ENCODE data around the gene AFAP1L2. TPM values are rescaled to one million over a fixed set of nuclear protein-coding genes. Genes with fewer than 3 reads are reported as not detected.

AFAP1L2 gene
- total RNA-seq, 3 donors from 2014 or later = 4.2 to 43.9 (median 20.0) TPM

DNA sequence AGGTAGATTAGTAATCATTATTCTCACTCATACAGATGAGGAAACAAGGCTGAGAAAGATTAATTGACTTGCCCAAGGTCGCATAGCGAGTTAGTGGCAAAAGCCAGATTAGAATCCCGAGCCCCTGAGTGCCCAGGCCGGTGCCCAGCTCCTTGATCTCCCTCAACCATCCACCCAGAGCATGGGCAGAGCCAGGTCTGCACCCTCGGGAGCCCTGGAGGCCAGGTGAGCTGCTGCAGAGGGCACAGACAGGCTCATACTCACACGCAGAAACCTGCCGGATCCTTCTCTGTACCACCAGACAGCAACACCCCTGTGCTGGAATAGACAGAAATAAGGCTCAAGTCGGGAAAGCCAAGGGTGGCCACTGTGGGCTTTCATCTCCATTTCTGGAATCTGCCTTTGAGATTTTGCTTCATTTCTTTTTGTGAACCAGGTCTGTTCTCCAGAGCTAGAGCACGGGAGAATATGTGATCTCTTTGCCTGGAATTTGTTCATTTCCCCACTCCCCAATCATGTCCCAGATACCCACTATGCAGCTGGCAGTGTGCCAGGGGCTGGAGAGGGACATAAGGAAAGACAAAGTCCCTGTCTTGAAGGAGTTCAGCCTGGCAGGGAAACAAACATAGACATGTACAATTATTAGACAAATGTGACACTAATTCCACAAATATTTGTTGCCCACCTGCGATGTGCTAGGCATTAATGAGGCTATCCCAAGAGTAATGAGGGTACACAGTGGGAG lies 5.5 kb downstream of the AFAP1L2 start:
- Histone ChIP-seq H3K27me3 (no peaks in the 10 kb centered on the region), H3K36me3 (no peaks in the 10 kb centered on the region), H3K4me1 (peaks cover 0 to 45% of the 10 kb centered on the region in 2 donors), H3K27ac (peak overlapping the region; percentile 75 to 83), H3K4me3 (no peak overlapping the region), H3K9me3 (no peaks in the 10 kb centered on the region)
- no peak for DNase-seq (ENCODE audit: low spot score in 2 of 2)
- TF ChIP-seq CTCF (IDR thresholded peaks at IDR 0.05) (no peak), POLR2AphosphoS5 (IDR thresholded peaks at IDR 0.05) (no peak)
- intact Hi-C loops (cut with DNase I; ENCODE audit: low total_unique reads) = no loop called here

- TF ChIP-seq CTCF (IDR thresholded peaks at IDR 0.05) (no peak), POLR2AphosphoS5 (IDR thresholded peaks at IDR 0.05) (no peak), POLR2A (IDR thresholded peaks at IDR 0.05) (no peak)
- intact Hi-C loops (cut with DNase I; ENCODE audit: low total_unique reads) = no loop called here
- Histone ChIP-seq H3K4me1 (peaks cover 6 to 45% of the 10 kb centered on the region in 2 donors), H3K9me3 (no peaks in the 10 kb centered on the region), H3K27ac (peak overlapping the region; percentile 75 to 83), H3K36me3 (no peaks in the 10 kb centered on the region), H3K4me3 (peak overlapping the region in 2 of 3 donors; percentile 20 to 43), H3K27me3 (no peaks in the 10 kb centered on the region)
- no peak for DNase-seq (ENCODE audit: low spot score in 2 of 2)
Observed at GRCh38 chr10:114397651-114398145, 6.6 kb downstream of the AFAP1L2 start.

DNA sequence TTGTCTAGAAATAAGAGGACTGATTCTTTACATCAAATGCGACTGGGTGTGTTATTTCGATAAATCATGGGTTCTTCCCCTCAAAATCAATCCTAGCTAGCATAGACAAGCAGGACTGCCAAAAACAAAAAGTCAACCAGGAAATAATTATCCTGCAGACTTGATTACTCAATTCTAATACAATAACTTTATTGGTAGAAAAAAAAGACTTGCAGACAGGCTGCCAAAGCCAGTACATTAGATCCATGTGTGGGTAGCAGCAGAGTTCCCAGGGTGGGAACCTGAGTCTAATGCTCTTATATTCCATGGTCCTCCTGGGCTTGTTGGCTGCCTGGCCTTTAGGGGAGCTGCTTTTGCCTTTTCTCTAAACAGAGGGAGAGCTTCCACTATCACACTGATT lies 7.8 kb downstream of the AFAP1L2 start:
- peak overlapping the region; percentile 75 to 83 for H3K27ac ChIP-seq
- no peak for DNase-seq (ENCODE audit: low spot score in 2 of 2)
- no peaks in the 10 kb centered on the region for H3K9me3 ChIP-seq
- H3K36me3 ChIP-seq = no peaks in the 10 kb centered on the region
- H3K4me3 ChIP-seq = no peak overlapping the region
- H3K4me1 ChIP-seq = peaks cover 6 to 45% of the 10 kb centered on the region in 2 donors
- no peaks in the 10 kb centered on the region for H3K27me3 ChIP-seq
- intact Hi-C loops (cut with DNase I; ENCODE audit: low total_unique reads) = no loop called here
- TF ChIP-seq POLR2AphosphoS5 (IDR thresholded peaks at IDR 0.05) (no peak), CTCF (IDR thresholded peaks at IDR 0.05) (no peak), POLR2A (IDR thresholded peaks at IDR 0.05) (no peak)

DNA sequence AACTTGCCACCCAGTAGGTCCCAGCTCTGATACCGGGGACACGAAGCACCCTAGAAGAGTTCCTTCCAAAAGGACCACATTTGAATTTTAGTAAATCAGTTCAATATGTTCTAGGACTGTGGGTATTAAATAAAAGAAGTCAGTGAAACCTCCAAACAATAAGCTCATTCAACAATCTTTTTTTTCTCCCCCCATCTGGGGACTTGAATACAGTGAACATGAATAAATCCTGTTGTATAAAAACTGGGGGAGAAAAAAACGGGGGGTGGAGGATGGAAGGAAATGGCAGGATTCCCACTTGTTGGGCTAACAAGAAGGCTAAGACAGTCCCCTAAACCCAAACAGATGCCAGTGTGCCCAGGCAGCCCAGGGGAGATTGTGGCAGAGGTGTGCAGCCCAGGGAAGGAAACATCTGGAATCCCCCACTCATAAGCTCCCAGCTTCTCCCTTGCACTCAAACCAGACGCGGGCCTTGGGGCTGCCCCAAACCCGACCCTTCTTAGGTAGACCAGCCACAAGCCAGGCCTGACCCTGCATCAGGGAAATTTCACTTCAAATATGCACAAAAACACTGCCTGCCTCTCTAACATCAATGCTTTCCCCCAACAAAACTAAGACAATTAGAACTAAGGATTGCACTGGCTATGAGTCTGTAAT lies 8.8 kb downstream of the AFAP1L2 start:
- H3K36me3 ChIP-seq = no peaks in the 10 kb centered on the region
- no peaks in the 10 kb centered on the region for H3K9me3 ChIP-seq
- TF ChIP-seq POLR2AphosphoS5 (IDR thresholded peaks at IDR 0.05) (no peak), CTCF (IDR thresholded peaks at IDR 0.05) (no peak), POLR2A (IDR thresholded peaks at IDR 0.05) (no peak)
- no peak for DNase-seq (ENCODE audit: low spot score in 2 of 2)
- intact Hi-C loops (cut with DNase I; ENCODE audit: low total_unique reads) = no loop called here
- H3K4me1 ChIP-seq = peaks cover 6 to 37% of the 10 kb centered on the region in 2 donors
- no peaks in the 10 kb centered on the region for H3K27me3 ChIP-seq
- no peak overlapping the region for H3K4me3 ChIP-seq
- peak overlapping the region; percentile 49 to 62 for H3K27ac ChIP-seq

GRCh38 chr10:114394531-114394930 lies 9.8 kb downstream of the AFAP1L2 start:
- no peaks in the 10 kb centered on the region for H3K27me3 ChIP-seq
- peaks cover 6 to 36% of the 10 kb centered on the region in 2 donors for H3K4me1 ChIP-seq
- DNase-seq (ENCODE audit: low spot score in 2 of 2) = no peak
- H3K36me3 ChIP-seq = no peaks in the 10 kb centered on the region
- no peaks in the 10 kb centered on the region for H3K9me3 ChIP-seq
- TF ChIP-seq CTCF (IDR thresholded peaks at IDR 0.05) = no peak
- peak overlapping the region; percentile 62 to 76 for H3K27ac ChIP-seq
- intact Hi-C loops (cut with DNase I; ENCODE audit: low total_unique reads) = no loop called here
- no peak overlapping the region for H3K4me3 ChIP-seq
